Globus pallidus (tissue), 1 donor: Measurements from ENCODE around the gene CAPN12.

ENCODE experiments used
- DNase-seq: peaks from one replicate; pipeline ENCODE4 v3.0.0-alpha.2; 2015; ENCODE audit warnings: low spot score

Gene CAPN12

GRCh38 chr19:38709671-38710415, 34.4 kb downstream of the CAPN12 start:
- no peak for DNase-seq

- DNase-seq = no peak
Measured at GRCh38 chr19:38709119-38709518, 35.2 kb downstream of the CAPN12 start.

- DNase-seq = no peak
Measured at GRCh38 chr19:38708413-38709024, 35.8 kb downstream of the CAPN12 start.

GRCh38 chr19:38707512-38708114, 36.7 kb downstream of the CAPN12 start:
- DNase-seq = no peak

GRCh38 chr19:38706792-38707511, 37.3 kb downstream of the CAPN12 start:
- DNase-seq = no peak

- no peak for DNase-seq
Measured at GRCh38 chr19:38705197-38706019, 38.9 kb downstream of the CAPN12 start.

GRCh38 chr19:38704488-38705026, 39.7 kb downstream of the CAPN12 start:
- no peak for DNase-seq

- DNase-seq = no peak
Measured at GRCh38 chr19:38703509-38703908, 40.8 kb downstream of the CAPN12 start.

- no peak for DNase-seq
Measured at GRCh38 chr19:38702278-38702677, 42.0 kb downstream of the CAPN12 start.

- DNase-seq = no peak
Measured at GRCh38 chr19:38701455-38702063, 42.7 kb downstream of the CAPN12 start.

- DNase-seq = no peak
Measured at GRCh38 chr19:38700902-38701454, 43.3 kb downstream of the CAPN12 start.

- DNase-seq = no peak
Measured at GRCh38 chr19:38700350-38700901, 43.8 kb downstream of the CAPN12 start.

GRCh38 chr19:38699647-38700349, 44.5 kb downstream of the CAPN12 start:
- no peak for DNase-seq

- no peak for DNase-seq
Measured at GRCh38 chr19:38699027-38699346, 45.3 kb downstream of the CAPN12 start.

GRCh38 chr19:38698225-38699026, 45.8 kb downstream of the CAPN12 start:
- DNase-seq = no peak

- DNase-seq = no peak
Measured at GRCh38 chr19:38697641-38698071, 46.6 kb downstream of the CAPN12 start.

- no peak for DNase-seq
Measured at GRCh38 chr19:38697197-38697596, 47.1 kb downstream of the CAPN12 start.

- no peak for DNase-seq
Measured at GRCh38 chr19:38696729-38697055, 47.6 kb downstream of the CAPN12 start.
